H1 (cell line): ENCODE data around the gene EXTL2. TPM values are rescaled to one million over a fixed set of nuclear protein-coding genes. Genes with fewer than 3 reads are reported as not detected.

Source experiments
- CTCF ChIA-PET: fragments of 300-600 bp; sonication (Branson Sonifier 250); formaldehyde crosslinking; loops from one replicate; lab custom pipeline; 2021; ENCODE audit not compliant: partially characterized antibody; lab: Charles Lee
- POLR2A ChIA-PET: fragments of 300-600 bp; sonication (Branson Sonifier 250); formaldehyde crosslinking; loops from one replicate; lab custom pipeline; 2021; ENCODE audit warnings: inconsistent platforms; ENCODE audit not compliant: partially characterized antibody; lab: Charles Lee
- DNase-seq, 2 experiments: peaks; one replicate each; pipeline versions ENCODE4 v3.0.0 to v3.0.0-alpha.2; 2010 to 2022; ENCODE audit warnings: low spot score in 2 of 2, low read depth in 1 of 2, mixed read lengths in 1 of 2
- FAIRE-seq: peaks from 2 replicates; lab custom pipeline; 2011; peaks lifted over from hg19 to GRCh38; lab: Jason Lieb, UNC
- H2AFZ ChIP-seq: 2 replicates; pipeline ENCODE4 v1.8.1; 2012; ENCODE audit warnings: low read length, inconsistent platforms
- H2AK5ac ChIP-seq: 2 replicates; pipeline ENCODE4 v1.6.1; 2013; ENCODE audit warnings: low read depth, low read length
- H2BK120ac ChIP-seq: replicated peaks from 2 replicates; pipeline ENCODE3; 2013; ENCODE audit warnings: low read depth, low read length, inconsistent platforms
- H2BK12ac ChIP-seq: 2 replicates; pipeline ENCODE4 v1.6.1; 2013; ENCODE audit warnings: low read depth, low read length
- H2BK15ac ChIP-seq: 2 replicates; pipeline ENCODE4 v1.6.1; 2013; ENCODE audit warnings: low read length
- H2BK20ac ChIP-seq: 2 replicates; pipeline ENCODE4 v1.6.1; 2013; ENCODE audit warnings: low read length
- H2BK5ac ChIP-seq: 2 replicates; pipeline ENCODE4 v1.6.1; 2013; ENCODE audit warnings: low read depth, low read length
- H3K14ac ChIP-seq: 2 replicates; pipeline ENCODE4 v1.6.1; 2013; ENCODE audit warnings: inconsistent platforms; ENCODE audit not compliant: insufficient read length
- H3K18ac ChIP-seq: 2 replicates; pipeline ENCODE4 v1.6.1; 2013; ENCODE audit warnings: low read length; ENCODE audit errors: extremely low read depth
- H3K23ac ChIP-seq: 2 replicates; pipeline ENCODE4 v1.6.1; 2013; ENCODE audit warnings: inconsistent platforms; ENCODE audit not compliant: insufficient read length
- H3K23me2 ChIP-seq: 2 replicates; pipeline ENCODE4 v1.6.1; 2013; ENCODE audit warnings: low read depth, low read length
- H3K27ac ChIP-seq: 2 replicates; pipeline ENCODE4 v1.6.1; 2011; ENCODE audit warnings: low read depth, low read length, inconsistent platforms
- H3K27me3 ChIP-seq, 4 experiments: replicated peaks in 1 of 4; 1 replicate in 1 of 4; 2 replicates in 3 of 4; pipeline versions ENCODE4 v1.6.1 to v1.8.1; 2011 to 2013; ENCODE audit warnings: low read length in 3 of 4, mild to moderate bottlenecking in 3 of 4, inconsistent platforms in 2 of 4, mixed read lengths in 2 of 4, moderate library complexity in 1 of 4; ENCODE audit not compliant: control insufficient read depth in 3 of 4, insufficient read depth in 3 of 4; ENCODE audit errors: extremely low read depth in 1 of 4
- H3K36me3 ChIP-seq, 4 experiments: 2 replicates each; pipeline versions ENCODE4 v1.6.1 to v1.8.1; 2011 to 2013; ENCODE audit warnings: mild to moderate bottlenecking in 4 of 4, low read length in 3 of 4, moderate library complexity in 2 of 4, control low read depth in 1 of 4, inconsistent platforms in 1 of 4; ENCODE audit not compliant: insufficient read depth in 4 of 4, control insufficient read depth in 2 of 4
- H3K4ac ChIP-seq: replicated peaks from 2 replicates; pipeline ENCODE3; 2013; ENCODE audit warnings: low read length, low read depth, mixed read lengths, inconsistent platforms; ENCODE audit not compliant: insufficient read length
- H3K4me1 ChIP-seq, 4 experiments: replicated peaks in 1 of 4; 1 replicate in 1 of 4; 2 replicates in 3 of 4; pipeline versions ENCODE4 v1.6.1 to v1.8.1; 2011 to 2013; ENCODE audit warnings: low read length in 3 of 4, inconsistent platforms in 2 of 4, mixed read lengths in 1 of 4; ENCODE audit not compliant: insufficient read depth in 4 of 4, control insufficient read depth in 3 of 4
- H3K4me2 ChIP-seq, 2 experiments: 2 replicates each; pipeline versions ENCODE4 v1.6.1 to v1.8.1; 2011 to 2013; ENCODE audit warnings: low read depth in 2 of 2, low read length in 2 of 2, control low read depth in 1 of 2, inconsistent platforms in 1 of 2, mild to moderate bottlenecking in 1 of 2; ENCODE audit not compliant: insufficient read depth in 1 of 2
- H3K4me3 ChIP-seq, 4 experiments: fragments of 200-600, 300-600 bp in 1 of 4; sonication (generic), shearing (Covaris generic), sonication (Bioruptor Twin) in 1 of 4; 2 replicates each; pipeline versions ENCODE4 v1.5.1 to v1.8.1; 2011 to 2016; ENCODE audit warnings: low read length in 4 of 4, low read depth in 3 of 4, control low read depth in 2 of 4, inconsistent platforms in 2 of 4, mild to moderate bottlenecking in 2 of 4, mixed read lengths in 1 of 4, moderate library complexity in 1 of 4; ENCODE audit not compliant: insufficient read depth in 2 of 4; ENCODE audit errors: extremely low read depth in 1 of 4
- H3K56ac ChIP-seq: replicated peaks from 2 replicates; pipeline ENCODE3; 2013; ENCODE audit warnings: low read depth, mild to moderate bottlenecking, mixed read lengths, low read length, inconsistent platforms; ENCODE audit not compliant: insufficient read length
- H3K79me1 ChIP-seq: 2 replicates; pipeline ENCODE4 v1.6.1; 2013; ENCODE audit warnings: low read depth, low read length, control low read depth
- H3K79me2 ChIP-seq, 2 experiments: 2 replicates each; pipeline versions ENCODE4 v1.6.1 to v1.8.1; 2012 to 2013; ENCODE audit warnings: low read length in 2 of 2, mild to moderate bottlenecking in 2 of 2, inconsistent platforms in 1 of 2; ENCODE audit not compliant: insufficient read depth in 2 of 2, control insufficient read depth in 1 of 2
- H3K9ac ChIP-seq, 4 experiments: replicated peaks in 1 of 4; 1 replicate in 1 of 4; 2 replicates in 3 of 4; pipeline versions ENCODE4 v1.6.1 to v1.8.1; 2011 to 2013; ENCODE audit warnings: low read depth in 3 of 4, low read length in 3 of 4, control low read depth in 2 of 4, mild to moderate bottlenecking in 2 of 4, moderate library complexity in 2 of 4, inconsistent platforms in 1 of 4; ENCODE audit errors: extremely low read depth in 1 of 4
- H3K9me3 ChIP-seq, 2 experiments: 2 replicates each; pipeline versions ENCODE4 v1.6.1 to v1.8.1; 2012 to 2013; ENCODE audit warnings: mild to moderate bottlenecking in 2 of 2, moderate library complexity in 2 of 2, control low read depth in 1 of 2, inconsistent platforms in 1 of 2, low read depth in 1 of 2, low read length in 1 of 2, mixed read lengths in 1 of 2; ENCODE audit not compliant: insufficient read depth in 2 of 2
- H4K20me1 ChIP-seq, 2 experiments: replicated peaks in 1 of 2; 2 replicates each; pipeline versions ENCODE3 to v1.8.1; 2011 to 2013; ENCODE audit warnings: inconsistent platforms in 2 of 2, low read length in 2 of 2, mild to moderate bottlenecking in 1 of 2; ENCODE audit not compliant: insufficient read depth in 2 of 2, control insufficient read depth in 1 of 2
- H4K5ac ChIP-seq: 2 replicates; pipeline ENCODE4 v1.6.1; 2013; ENCODE audit warnings: low read length, low read depth, mixed read lengths, inconsistent platforms; ENCODE audit not compliant: insufficient read length
- H4K8ac ChIP-seq: 2 replicates; pipeline ENCODE4 v1.8.0; 2013; ENCODE audit warnings: mild to moderate bottlenecking, moderate library complexity, low read length, inconsistent platforms; ENCODE audit not compliant: insufficient read depth; ENCODE audit errors: extremely low read depth
- H4K91ac ChIP-seq: replicated peaks from 2 replicates; pipeline ENCODE3; 2013; ENCODE audit warnings: low read length, mixed read lengths, inconsistent platforms; ENCODE audit not compliant: insufficient read length
- BRCA1 ChIP-seq: IDR thresholded peaks from 2 replicates; pipeline ENCODE4 v1.6.1; 2012; ENCODE audit warnings: low read depth, low read length, improper control_type of control experiment
- CBX8 ChIP-seq: fragments of 300-800, 300-1000 bp; sonication (generic); IDR thresholded peaks from 2 replicates; pipeline ENCODE4 v1.7.1; 2016; ENCODE audit warnings: low read depth, low read length, borderline replicate concordance
- CEBPB ChIP-seq: IDR thresholded peaks from 2 replicates; pipeline ENCODE4 v1.6.1; 2012; ENCODE audit warnings: low read depth, low read length
- KDM1A ChIP-seq: fragments of 200-600, 300-600 bp; sonication (generic); IDR thresholded peaks from 2 replicates; pipeline ENCODE4 v1.7.1; 2016; ENCODE audit warnings: mild to moderate bottlenecking, low read length, borderline replicate concordance
- NANOG ChIP-seq: IDR thresholded peaks from 2 replicates; pipeline ENCODE4 v1.6.1; 2011; ENCODE audit warnings: low read length, low read depth, mild to moderate bottlenecking, inconsistent platforms; ENCODE audit not compliant: insufficient read depth, poor library complexity, severe bottlenecking
- POLR2AphosphoS5 ChIP-seq: IDR thresholded peaks from 2 replicates; pipeline ENCODE4 v1.6.1; 2011; ENCODE audit warnings: low read depth, low read length
- SIN3A ChIP-seq, 2 experiments: IDR thresholded peaks in 1 of 2; conservative IDR thresholded peaks in 1 of 2; 2 replicates each; pipeline ENCODE4 v1.6.1; 2011 to 2012; ENCODE audit warnings: low read length in 2 of 2, improper control_type of control experiment in 1 of 2, low read depth in 1 of 2, mild to moderate bottlenecking in 1 of 2
- SIX5 ChIP-seq: IDR thresholded peaks from 2 replicates; pipeline ENCODE4 v1.6.1; 2011; ENCODE audit warnings: mild to moderate bottlenecking, low read depth, low read length
- TAF1 ChIP-seq: IDR thresholded peaks from 2 replicates; pipeline ENCODE4 v1.6.1; 2011; ENCODE audit warnings: mild to moderate bottlenecking, low read depth, low read length
- TEAD4 ChIP-seq: IDR thresholded peaks from 2 replicates; pipeline ENCODE4 v1.6.1; 2012; ENCODE audit warnings: low read depth, low read length, inconsistent platforms, mixed read lengths
- WGBS, 2 experiments: shearing (Covaris generic) in 1 of 2; methylation state at CpG; one replicate each; pipeline versions ENCODE4 v1.1.6 to v1.1.7; 2013 to 2015; ENCODE audit warnings: low lambda C conversion rate in 2 of 2, mixed read lengths in 2 of 2, inconsistent platforms in 1 of 2, low coverage in 1 of 2, missing lambda C conversion rate in 1 of 2; ENCODE audit not compliant: insufficient replicate concordance in 2 of 2, insufficient coverage in 1 of 2, insufficient read length in 1 of 2; ENCODE audit errors: extremely low coverage in 1 of 2, missing lambda C conversion rate in 1 of 2; 5-methylcytosine and 5-hydroxymethylcytosine counted together
- polyA plus RNA-seq, 7 experiments: library from polyadenylated mRNA; depleted of rRNA in 3 of 7; stranded (reverse) in 5 of 7; unstranded in 2 of 7; fragments of >200 nt in 5 of 7; fragments of 200-250 nt in 2 of 7; gene quantifications; 1 replicate in 5 of 7; 2 replicates in 1 of 7; 4 replicates in 1 of 7; pipeline versions ENCODE4 v1.2.1 to v1.2.3, GENCODE V29; 2011 to 2013; ENCODE audit warnings: missing spikeins in 2 of 7, mixed read lengths in 2 of 7
- total RNA-seq: library from RNA; stranded (reverse); fragmentation: NEBNext Ultra II Directional; extraction: Animal tissue kit (Norgen Biotek cat#: 25700); gene quantifications from 2 replicates; pipeline ENCODE4 v1.2.1, GENCODE V29; 2021
- TF ChIP-seq, protein P1 (sequence below): IDR thresholded peaks from 2 replicates; pipeline ENCODE4 v1.6.1; 2012; ENCODE audit warnings: low read length, inconsistent platforms

EXTL2 gene
- total and polyA plus RNA-seq, 2 of the 8 experiments (the other 6 are each of a cell fraction or from before 2014, with no cell fraction given): 27.1 to 54.7 TPM

DNA sequence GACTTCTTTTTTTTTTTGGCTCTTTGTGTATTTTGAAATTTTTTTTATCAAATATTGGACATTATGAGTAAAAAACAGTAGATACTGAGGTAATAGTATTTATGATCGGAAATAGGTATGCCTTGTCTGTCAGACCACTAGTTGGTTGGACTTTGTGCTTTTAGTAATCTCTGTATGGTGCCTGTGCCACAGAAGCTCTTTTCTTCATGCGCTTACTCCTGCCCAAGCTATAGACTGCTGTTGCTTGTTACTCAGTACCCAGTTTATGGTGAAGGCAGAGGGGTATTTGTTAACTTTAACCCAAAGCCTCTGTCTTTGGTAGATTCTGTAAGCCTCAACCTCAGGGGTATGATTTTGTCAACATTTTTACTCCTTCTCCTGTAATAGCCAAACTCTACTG is 9.9 kb upstream of the EXTL2 start:
- ChIA-PET CTCF (interaction anchor here (0.6 kb wide), 1 partner anchor 65 kb away, joined by 4 read pairs; no protein-coding TSS in a partner anchor), POLR2A (no interaction called here)
- Histone ChIP-seq H3K14ac (no peak overlapping the region), H3K27ac (no peak overlapping the region), H3K56ac (no peak overlapping the region), H4K8ac (no peak overlapping the region), H3K23me2 (no peaks in the 10 kb centered on the region), H3K18ac (no peak overlapping the region), H3K23ac (no peak overlapping the region), H2BK15ac (no peak overlapping the region), H3K4ac (no peak overlapping the region), H3K4me2 (no peak overlapping the region), H2BK20ac (no peak overlapping the region), H3K9me3 (no peaks in the 10 kb centered on the region), H3K79me2 (peaks cover 0 to 20% of the 10 kb centered on the region in 2 experiments; a peak in 3 of 4 replicates), H4K5ac (no peak overlapping the region), H2AFZ (no peak overlapping the region), H4K20me1 (peaks cover 0 to 7% of the 10 kb centered on the region in 2 experiments), H2BK12ac (no peak overlapping the region), H4K91ac (no peak overlapping the region), H3K4me3 (no peak overlapping the region), H3K36me3 (peaks cover 3 to 46% (median 19%) of the 10 kb centered on the region in 4 experiments; a peak in 7 of 8 replicates), H2BK120ac (no peak overlapping the region), H3K4me1 (no peaks in the 10 kb centered on the region), H2AK5ac (no peak overlapping the region), H3K9ac (no peak overlapping the region), H3K79me1 (no peaks in the 10 kb centered on the region), H3K27me3 (no peaks in the 10 kb centered on the region), H2BK5ac (no peak overlapping the region)
- WGBS, 2 experiments: 94% methylated on average over 2 of the region's 2 CpGs; no CpG with 5 or more reads in 1 of the 2 experiments
- DNase-seq (no peak), FAIRE-seq (no peak)
- TF ChIP-seq CEBPB (no peak), TAF1 (no peak), POLR2AphosphoS5 (no peak), TEAD4 (no peak), CBX8 (no peak), SIN3A (conservative IDR thresholded peaks at IDR 0.05 in 1 of 2, IDR thresholded peaks at IDR 0.05 in 1 of 2; ENCODE audit: low read depth in 1 of 2, low read length in 2 of 2) (no peak), NANOG (no peak), SIX5 (no peak), KDM1A (no peak), BRCA1 (no peak)
- TF ChIP-seq, protein P1, sequence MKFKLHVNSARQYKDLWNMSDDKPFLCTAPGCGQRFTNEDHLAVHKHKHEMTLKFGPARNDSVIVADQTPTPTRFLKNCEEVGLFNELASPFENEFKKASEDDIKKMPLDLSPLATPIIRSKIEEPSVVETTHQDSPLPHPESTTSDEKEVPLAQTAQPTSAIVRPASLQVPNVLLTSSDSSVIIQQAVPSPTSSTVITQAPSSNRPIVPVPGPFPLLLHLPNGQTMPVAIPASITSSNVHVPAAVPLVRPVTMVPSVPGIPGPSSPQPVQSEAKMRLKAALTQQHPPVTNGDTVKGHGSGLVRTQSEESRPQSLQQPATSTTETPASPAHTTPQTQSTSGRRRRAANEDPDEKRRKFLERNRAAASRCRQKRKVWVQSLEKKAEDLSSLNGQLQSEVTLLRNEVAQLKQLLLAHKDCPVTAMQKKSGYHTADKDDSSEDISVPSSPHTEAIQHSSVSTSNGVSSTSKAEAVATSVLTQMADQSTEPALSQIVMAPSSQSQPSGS: no peak
